HS-27A (cell line): Measurements from ENCODE around the gene FANCM.
"Not testable (repeated sequence)": the region's sequence is repeated elsewhere in the genome, so short reads cannot be mapped to it uniquely, and the experiment has no call there.

Experiments used
- DNase-seq: peaks from one replicate; pipeline ENCODE4 v3.0.0-alpha.2; 2012; ENCODE audit warnings: low read depth, missing footprints

Gene FANCM

GRCh38 chr14:45144658-45145057, 8.9 kb downstream of the FANCM start:
- DNase-seq, result no peak

GRCh38 chr14:45145214-45145613, 9.5 kb downstream of the FANCM start:
- DNase-seq, result no peak

GRCh38 chr14:45149602-45150001, 13.9 kb downstream of the FANCM start:
- DNase-seq, result no peak

GRCh38 chr14:45150386-45150890, 14.7 kb downstream of the FANCM start:
- DNase-seq, result no peak

GRCh38 chr14:45156067-45156466, 20.3 kb downstream of the FANCM start:
- DNase-seq, result no peak

- DNase-seq, result no peak
Measured at GRCh38 chr14:45169906-45170305, 34.2 kb downstream of the FANCM start.

- DNase-seq, result no peak
Measured at GRCh38 chr14:45177076-45177475, 41.3 kb downstream of the FANCM start.

GRCh38 chr14:45181329-45181728, 45.6 kb downstream of the FANCM start:
- no peak for DNase-seq

- DNase-seq, result no peak
Measured at GRCh38 chr14:45181806-45182205, 46.1 kb downstream of the FANCM start.

- no peak for DNase-seq
Measured at GRCh38 chr14:45185100-45185814, 49.5 kb downstream of the FANCM start.

GRCh38 chr14:45194964-45195363, 59.2 kb downstream of the FANCM start:
- DNase-seq, result no peak

GRCh38 chr14:45198551-45198950, 62.8 kb downstream of the FANCM start:
- DNase-seq, result no peak

GRCh38 chr14:45199230-45199629, 63.5 kb downstream of the FANCM start:
- DNase-seq, result no peak

GRCh38 chr14:45201905-45202304, 66.2 kb downstream of the FANCM start:
- DNase-seq, result no peak

- no peak for DNase-seq
Measured at GRCh38 chr14:45204241-45204640, 68.5 kb downstream of the FANCM start.

- no peak for DNase-seq
Measured at GRCh38 chr14:45210159-45210558, 74.4 kb downstream of the FANCM start.

GRCh38 chr14:45211295-45211694, 75.6 kb downstream of the FANCM start:
- no peak for DNase-seq

- no peak for DNase-seq
Measured at GRCh38 chr14:45212231-45212630, 76.5 kb downstream of the FANCM start.

- DNase-seq, result not testable (repeated sequence)
Measured at GRCh38 chr14:45213716-45214115, 78.0 kb downstream of the FANCM start.

GRCh38 chr14:45214341-45214740, 78.6 kb downstream of the FANCM start:
- not testable (repeated sequence) for DNase-seq

GRCh38 chr14:45222485-45223262, 86.9 kb downstream of the FANCM start:
- DNase-seq, result no peak

- DNase-seq, result no peak
Measured at GRCh38 chr14:45227566-45227965, 91.8 kb downstream of the FANCM start.

GRCh38 chr14:45238988-45239387, 103.3 kb downstream of the FANCM start:
- no peak for DNase-seq
